ENCODE results near the gene TMEM119. TPM values are rescaled to one million over a fixed set of nuclear protein-coding genes. Genes with fewer than 3 reads are reported as not detected.

Gene TMEM119
- total RNA-seq, 2 experiments from 2014 or later = 2.1 to 2.6 TPM

- Histone ChIP-seq H3K27ac (ENCODE audit: low read depth in 1 of 2, low read length in 2 of 2) (peak overlapping the region; percentile 49 to 80), H3K9me3 (ENCODE audit: control insufficient read depth in 1 of 2, insufficient read depth in 1 of 2, low read length in 2 of 2) (peaks cover 0 to 12% of the 10 kb centered on the region in 2 experiments), H3K4me1 (ENCODE audit: insufficient read depth, low read length) (peaks cover 63% of the 10 kb centered on the region), H3K36me3 (ENCODE audit: insufficient read depth, low read length) (peaks cover 40% of the 10 kb centered on the region), H3K27me3 (ENCODE audit: control insufficient read depth in 1 of 2, insufficient read depth in 2 of 2, low read length in 2 of 2) (no peaks in the 10 kb centered on the region), H3K4me3 (ENCODE audit: low read length) (no peak overlapping the region)
- H3K4me3 Mint-ChIP-seq = peak overlapping the region; percentile 30
- DNase-seq (peak; percentile 61 to 89 (median 72)), ATAC-seq (ENCODE audit: poor library complexity) (peak; percentile 54)
- ChIA-PET CTCF (interaction anchor here (0.7 to 7.0 kb wide), 24 partner anchors 13 to 475 kb away, joined by 3 to 128 read pairs (median 6); partner anchors contain the start of genes ALKBH2, ISCU, SART3 and SELPLG), POLR2A (interaction anchor here (0.8 to 8.6 kb wide), 16 partner anchors 8 to 117 kb away, joined by 3 to 186 read pairs (median 8); partner anchors contain the start of genes ISCU, SART3 and SELPLG)
- no peaks in the 10 kb centered on the region for H3K27me3 Mint-ChIP-seq
- H3K9me3 Mint-ChIP-seq = no peaks in the 10 kb centered on the region
- peaks cover 59% of the 10 kb centered on the region for H3K4me1 Mint-ChIP-seq (ENCODE audit: low read depth)
- intact Hi-C loops (cut with DNase I, micrococcal nuclease) = loop anchor here (1.0 to 5.0 kb wide), 6 partner anchors 11 to 184 kb away; partner anchors contain the start of genes FICD (in 1 of the 2) and SELPLG (in 1 of the 2)
- peak overlapping the region; percentile 84 for H3K27ac Mint-ChIP-seq
- TF ChIP-seq CTCF (IDR thresholded peaks at IDR 0.05) = peak; percentile 98
- H3K36me3 Mint-ChIP-seq (ENCODE audit: low read depth) = peaks cover 73% of the 10 kb centered on the region
Measured at GRCh38 chr12:108618079-108618952, 20.4 kb upstream of the TMEM119 start.

GRCh38 chr12:108616941-108617858 is 19.3 kb upstream of the TMEM119 start:
- CTCF ChIA-PET = interaction anchor here (0.7 to 7.0 kb wide), 24 partner anchors 15 to 495 kb away, joined by 3 to 128 read pairs (median 6); partner anchors contain the start of genes ALKBH2, ISCU, SART3 and SELPLG
- no peak overlapping the region for H3K4me3 ChIP-seq (ENCODE audit: low read length)
- peak overlapping the region; percentile 61 to 80 for H3K27ac ChIP-seq (ENCODE audit: low read depth in 1 of 2, low read length in 2 of 2)
- peaks cover 63% of the 10 kb centered on the region for H3K4me1 ChIP-seq (ENCODE audit: insufficient read depth, low read length)
- peak overlapping the region; percentile 11 for H3K4me3 Mint-ChIP-seq
- peaks cover 0 to 12% of the 10 kb centered on the region in 2 experiments for H3K9me3 ChIP-seq (ENCODE audit: control insufficient read depth in 1 of 2, insufficient read depth in 1 of 2, low read length in 2 of 2)
- peaks cover 52% of the 10 kb centered on the region for H3K4me1 Mint-ChIP-seq (ENCODE audit: low read depth)
- H3K27me3 Mint-ChIP-seq = no peaks in the 10 kb centered on the region
- intact Hi-C loops (cut with DNase I, micrococcal nuclease) = loop anchor here (1.0 to 5.0 kb wide), 2 partner anchors 100 to 188 kb away; partner anchors contain the start of gene FICD (in 1 of the 2)
- POLR2A ChIA-PET = interaction anchor here (1.0 to 8.6 kb wide), 14 partner anchors 8 to 118 kb away, joined by 3 to 186 read pairs (median 10); partner anchors contain the start of genes ISCU, SART3 and SELPLG
- H3K9me3 Mint-ChIP-seq = no peaks in the 10 kb centered on the region
- no peaks in the 10 kb centered on the region for H3K27me3 ChIP-seq (ENCODE audit: control insufficient read depth in 1 of 2, insufficient read depth in 2 of 2, low read length in 2 of 2)
- peak; percentile 75 for ATAC-seq (ENCODE audit: poor library complexity)
- H3K27ac Mint-ChIP-seq = peak overlapping the region; percentile 84
- peaks cover 29% of the 10 kb centered on the region for H3K36me3 ChIP-seq (ENCODE audit: insufficient read depth, low read length)
- DNase-seq = peak; percentile 38 to 96 (median 61)
- no peak for TF ChIP-seq CTCF (IDR thresholded peaks at IDR 0.05)
- peaks cover 61% of the 10 kb centered on the region for H3K36me3 Mint-ChIP-seq (ENCODE audit: low read depth)

Data from CD4-positive, alpha-beta T cell (primary cell).